ENCODE measurements around the gene USH2A. TPM values are rescaled to one million over a fixed set of nuclear protein-coding genes. Genes with fewer than 3 reads are reported as not detected.

The USH2A gene
- total RNA-seq, 1 donor from 2014 or later = not detected

GRCh38 chr1:216111842-216112241 is 311.4 kb downstream of the USH2A start:
- DNase-seq (ENCODE audit: low read depth) = no peak
- H3K4me3 ChIP-seq (ENCODE audit: low read depth, low read length) = no peak overlapping the region
- peak; percentile 31 for TF ChIP-seq CTCF (conservative IDR thresholded peaks at IDR 0.05; ENCODE audit: low read depth, low read length)

- TF ChIP-seq CTCF (conservative IDR thresholded peaks at IDR 0.05; ENCODE audit: low read depth, low read length) = no peak
Measured at GRCh38 chr1:216095400-216095799, 327.8 kb downstream of the USH2A start.

GRCh38 chr1:216090556-216090955 is 332.7 kb downstream of the USH2A start:
- DNase-seq (ENCODE audit: low read depth) = no peak
- TF ChIP-seq CTCF (conservative IDR thresholded peaks at IDR 0.05; ENCODE audit: low read depth, low read length) = no peak
- no peak overlapping the region for H3K4me3 ChIP-seq (ENCODE audit: low read depth, low read length)

More at GRCh38 chr1:216095400-216095799, 327.8 kb downstream of the USH2A start:
- DNase-seq (ENCODE audit: low read depth) = no peak
- no peak overlapping the region for H3K4me3 ChIP-seq (ENCODE audit: low read depth, low read length)

- no peak overlapping the region for H3K4me3 ChIP-seq (ENCODE audit: low read depth, low read length)
- DNase-seq (ENCODE audit: low read depth) = no peak
- no peak for TF ChIP-seq CTCF (conservative IDR thresholded peaks at IDR 0.05; ENCODE audit: low read depth, low read length)
Measured at GRCh38 chr1:216086678-216087077, 336.6 kb downstream of the USH2A start.

- H3K4me3 ChIP-seq (ENCODE audit: low read depth, low read length) = no peak overlapping the region
- DNase-seq (ENCODE audit: low read depth) = no peak
- no peak for TF ChIP-seq CTCF (conservative IDR thresholded peaks at IDR 0.05; ENCODE audit: low read depth, low read length)
Measured at GRCh38 chr1:216081445-216081844, 341.8 kb downstream of the USH2A start.

GRCh38 chr1:216076751-216077150 is 346.5 kb downstream of the USH2A start:
- no peak overlapping the region for H3K4me3 ChIP-seq (ENCODE audit: low read depth, low read length)
- no peak for DNase-seq (ENCODE audit: low read depth)
- no peak for TF ChIP-seq CTCF (conservative IDR thresholded peaks at IDR 0.05; ENCODE audit: low read depth, low read length)

- no peak for DNase-seq (ENCODE audit: low read depth)
- no peak overlapping the region for H3K4me3 ChIP-seq (ENCODE audit: low read depth, low read length)
- TF ChIP-seq CTCF (conservative IDR thresholded peaks at IDR 0.05; ENCODE audit: low read depth, low read length) = no peak
Measured at GRCh38 chr1:216075339-216075738, 347.9 kb downstream of the USH2A start.

All from epithelial cell of proximal tubule (primary cell).